HG03064 (cell line): Measurements from ENCODE around the gene TMEM116.
"Not testable (repeated sequence)": the region's sequence is repeated elsewhere in the genome, so short reads cannot be mapped to it uniquely, and the experiment has no call there.

ENCODE experiments used
- ATAC-seq: cut with Tn5 transposase; IDR thresholded peaks from one replicate; pipeline ENCODE4 v1.9.1; 2021; ENCODE audit warnings: low read depth; ENCODE audit not compliant: unreplicated experiment

Gene TMEM116

DNA sequence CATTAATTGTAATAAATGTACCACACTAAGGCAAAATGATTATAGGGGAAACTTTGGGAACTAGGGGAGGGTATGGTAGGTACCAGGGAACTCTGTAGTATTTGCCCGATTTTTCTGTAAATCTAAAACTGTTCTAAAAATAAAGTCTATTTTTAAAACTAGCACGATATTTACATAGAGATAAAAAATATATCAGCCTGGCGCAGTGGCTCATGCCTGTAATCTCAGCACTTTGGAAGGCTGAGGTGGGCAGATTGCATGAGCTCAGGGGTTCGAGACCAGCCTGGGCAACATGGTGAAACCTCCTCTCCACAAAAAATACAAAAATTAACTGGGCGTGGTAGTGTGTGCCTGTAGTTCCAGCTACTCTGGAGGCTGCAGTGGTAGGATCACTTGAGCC is 32.4 kb downstream of the TMEM116 start:
- no peak for ATAC-seq

DNA sequence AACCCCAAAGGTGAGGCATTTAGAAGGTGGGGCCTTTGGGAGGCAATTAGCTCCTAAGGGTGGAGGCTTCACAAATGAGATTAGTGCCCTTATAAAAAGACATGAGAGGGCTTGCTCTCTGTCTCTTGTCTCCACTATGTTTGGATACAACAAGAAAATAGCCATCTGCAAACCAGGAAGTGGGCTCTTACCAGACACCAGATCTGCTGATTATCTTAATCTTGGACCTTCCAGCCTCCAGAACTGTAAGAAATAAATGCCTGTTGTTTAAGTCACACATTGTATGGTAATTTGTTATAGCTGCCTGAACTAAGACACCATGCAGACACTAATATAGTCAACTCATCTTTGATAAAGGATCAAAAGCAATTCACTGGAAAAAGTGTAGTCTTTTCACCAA is 34.4 kb downstream of the TMEM116 start:
- ATAC-seq = no peak

DNA sequence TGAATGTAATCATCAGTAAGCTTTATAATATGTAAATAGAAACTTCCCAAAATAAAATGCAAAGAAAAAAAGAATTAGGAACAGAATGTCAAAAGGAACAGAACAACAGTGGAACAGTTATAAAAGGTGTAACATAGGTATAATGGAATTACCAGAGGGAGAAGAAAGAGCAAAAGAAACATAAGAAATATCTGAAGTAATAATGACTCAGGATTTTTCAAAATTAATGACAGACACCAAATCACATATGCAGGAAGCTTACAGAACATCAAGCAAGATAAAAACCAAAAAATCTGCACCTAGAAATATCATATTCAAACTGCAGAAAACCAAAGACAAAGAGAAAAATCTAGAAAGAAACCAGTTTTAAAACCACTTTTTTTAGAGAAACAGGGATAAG is 36.1 kb downstream of the TMEM116 start:
- ATAC-seq = no peak

DNA sequence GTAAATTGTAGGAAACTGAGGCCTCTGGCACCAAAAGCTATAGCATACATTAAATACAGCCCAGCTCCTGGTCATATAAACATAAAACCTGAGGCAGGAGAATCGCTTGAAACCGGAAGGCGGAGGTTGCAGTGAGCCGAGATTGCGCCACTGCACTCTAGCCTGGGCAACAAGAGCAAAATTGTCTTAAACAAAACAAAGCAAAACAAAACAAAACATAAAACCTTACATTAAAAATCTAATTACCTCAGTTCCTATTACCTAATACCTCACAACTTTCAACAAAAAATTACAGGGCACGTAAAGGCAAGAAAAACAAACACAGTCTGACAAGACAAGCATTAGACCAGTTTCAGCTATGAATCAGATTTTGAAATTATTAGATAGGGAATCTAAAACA is 36.7 kb downstream of the TMEM116 start:
- no peak for ATAC-seq

DNA sequence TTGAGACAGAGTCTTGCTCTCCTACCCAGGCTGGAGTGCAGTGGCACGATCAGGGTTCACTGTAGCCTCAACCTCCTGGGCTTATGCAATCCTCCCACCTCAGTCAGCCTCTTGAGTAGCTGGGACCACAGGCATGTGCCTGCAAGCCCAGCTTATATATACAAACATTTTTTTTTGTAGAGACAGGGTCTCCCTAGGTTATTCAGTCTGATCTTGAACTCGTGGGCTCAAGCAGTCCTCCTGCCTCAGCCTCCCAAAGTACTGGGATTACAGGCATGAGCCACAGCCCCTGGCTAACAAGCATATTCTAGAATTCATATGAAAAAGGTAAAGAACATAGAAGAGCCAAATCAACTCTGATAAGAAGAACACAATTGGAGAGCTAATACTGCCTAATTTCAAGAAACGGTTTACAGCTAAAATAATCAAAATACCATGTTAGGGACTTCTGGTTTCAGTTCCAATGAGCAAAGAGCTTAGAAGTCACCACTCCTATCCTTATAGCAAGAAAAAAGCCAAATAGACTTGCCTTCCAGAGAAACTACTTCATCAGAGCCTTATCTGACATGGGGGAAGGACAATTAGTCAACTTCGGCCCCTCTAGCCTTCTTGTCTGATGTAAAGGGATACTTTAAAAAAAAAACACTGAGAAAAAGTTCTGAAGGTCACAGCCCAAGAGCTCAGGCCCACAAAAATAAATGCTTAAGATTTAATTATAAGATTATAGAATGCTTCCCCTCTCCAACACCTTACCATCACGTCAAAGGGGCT is 37.6 kb downstream of the TMEM116 start:
- ATAC-seq = no peak

DNA sequence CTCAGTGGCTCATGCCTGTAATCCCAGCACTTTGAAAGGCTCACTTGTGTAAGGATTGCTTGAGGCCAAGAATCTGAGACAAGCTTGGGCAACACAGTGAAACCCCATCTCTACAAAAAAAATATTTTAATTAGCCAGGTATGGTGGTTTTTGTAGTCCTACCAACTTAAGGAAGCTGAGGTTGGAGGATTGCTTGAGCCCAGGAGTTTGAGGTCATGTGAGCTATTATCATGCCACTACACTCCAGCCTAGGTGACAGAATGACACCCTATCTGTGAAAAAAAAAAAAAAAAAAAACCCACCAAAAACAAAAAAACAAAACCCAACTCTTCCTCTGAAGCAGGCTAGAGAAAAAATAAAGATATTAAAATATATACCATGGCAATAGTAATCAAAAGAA is 41.2 kb downstream of the TMEM116 start:
- no peak for ATAC-seq

DNA sequence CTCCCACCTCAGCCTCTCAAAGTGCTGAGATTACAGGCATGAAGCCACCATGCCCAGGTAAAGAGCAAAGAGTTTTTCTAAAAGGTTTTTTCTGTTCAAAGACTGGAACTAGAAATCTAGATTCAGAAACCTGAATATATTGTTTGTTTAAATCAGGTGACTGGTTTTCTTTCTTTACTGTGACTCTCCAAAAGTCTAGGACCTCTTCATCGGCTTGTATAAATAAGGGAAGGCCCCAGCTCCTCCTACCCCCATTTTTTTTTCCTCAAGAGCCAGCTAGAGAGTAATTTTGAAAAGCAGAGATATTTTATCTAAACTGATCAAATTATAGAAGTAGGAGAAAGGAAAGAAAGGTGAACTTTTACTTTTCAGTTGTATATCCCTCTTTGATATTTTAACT is 48.0 kb downstream of the TMEM116 start:
- no peak for ATAC-seq

DNA sequence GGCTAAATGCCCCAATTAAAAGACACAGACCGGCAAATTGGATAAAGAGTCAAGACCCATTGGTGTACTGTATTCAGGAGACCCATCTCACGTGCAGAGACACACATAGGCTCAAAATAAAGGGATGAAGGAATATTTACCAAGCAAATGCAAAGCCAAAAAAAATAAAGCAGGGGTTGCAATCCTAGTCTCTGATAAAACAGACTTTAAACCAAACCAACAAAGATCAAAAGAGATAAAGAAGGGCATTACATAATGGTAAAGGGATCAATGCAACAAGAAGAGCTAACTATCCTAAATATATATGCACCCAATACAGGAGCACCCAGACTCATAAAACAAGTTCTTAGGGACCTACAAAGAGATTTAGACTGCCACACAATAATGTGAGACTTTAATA is 53.4 kb downstream of the TMEM116 start:
- ATAC-seq = not testable (repeated sequence)

DNA sequence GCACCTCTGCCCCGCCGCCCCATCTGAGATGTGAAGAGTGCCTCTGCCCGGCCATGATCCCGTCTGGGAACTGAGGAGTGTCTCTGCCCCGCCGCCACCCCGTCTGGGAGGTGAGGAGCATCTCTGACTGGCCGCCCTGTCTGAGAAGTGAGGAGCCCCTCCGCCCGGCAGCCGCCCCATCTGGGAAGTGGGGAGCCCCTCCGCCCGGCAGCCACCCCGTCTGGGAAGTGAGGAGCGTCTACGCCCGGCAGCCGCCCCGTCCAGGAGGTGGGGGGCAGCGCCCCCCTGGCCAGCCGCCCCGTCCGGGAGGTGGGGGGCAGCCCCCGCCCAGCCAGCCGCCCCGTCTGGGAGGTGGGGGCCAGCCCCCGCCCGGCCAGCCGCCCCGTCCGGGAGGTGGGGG is 55.7 kb downstream of the TMEM116 start:
- ATAC-seq = not testable (repeated sequence)

DNA sequence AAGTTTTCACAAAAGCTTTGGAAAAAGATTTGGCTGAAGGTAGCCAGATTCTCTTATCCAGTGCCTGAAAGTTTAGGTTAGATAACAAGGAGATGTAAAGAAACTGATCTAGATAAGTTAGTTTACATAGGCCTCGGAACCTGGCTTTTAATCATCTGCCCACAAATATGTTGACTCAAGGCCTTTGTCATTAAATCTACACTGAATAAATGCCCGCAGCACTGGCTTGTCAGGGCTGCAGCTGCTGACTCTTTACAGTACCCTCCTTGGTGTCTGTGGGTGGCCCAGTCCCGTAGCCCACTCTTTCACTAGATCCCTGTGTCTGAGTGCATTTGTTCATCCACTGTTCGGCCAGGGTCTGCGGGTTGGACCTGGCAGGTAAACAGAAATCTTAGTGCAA is 58.0 kb downstream of the TMEM116 start:
- no peak for ATAC-seq

DNA sequence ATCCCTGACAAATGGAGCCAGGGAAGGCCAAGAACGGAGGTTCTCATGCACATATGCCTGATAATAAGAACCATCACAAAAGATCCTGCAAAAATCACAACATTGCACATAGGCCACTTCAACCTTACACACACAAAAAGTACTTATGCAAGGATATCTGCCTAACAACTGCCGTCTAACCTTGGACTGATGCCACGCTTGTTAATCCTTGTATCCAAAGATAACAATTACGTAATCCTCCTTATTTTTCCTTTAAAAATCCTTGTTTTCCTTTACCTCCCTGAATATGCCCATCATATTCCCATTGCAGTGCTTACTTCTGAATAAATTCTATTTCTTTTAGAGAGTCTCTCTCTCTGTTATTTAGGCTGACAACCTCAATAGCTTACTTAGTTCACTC is 59.5 kb downstream of the TMEM116 start:
- no peak for ATAC-seq

DNA sequence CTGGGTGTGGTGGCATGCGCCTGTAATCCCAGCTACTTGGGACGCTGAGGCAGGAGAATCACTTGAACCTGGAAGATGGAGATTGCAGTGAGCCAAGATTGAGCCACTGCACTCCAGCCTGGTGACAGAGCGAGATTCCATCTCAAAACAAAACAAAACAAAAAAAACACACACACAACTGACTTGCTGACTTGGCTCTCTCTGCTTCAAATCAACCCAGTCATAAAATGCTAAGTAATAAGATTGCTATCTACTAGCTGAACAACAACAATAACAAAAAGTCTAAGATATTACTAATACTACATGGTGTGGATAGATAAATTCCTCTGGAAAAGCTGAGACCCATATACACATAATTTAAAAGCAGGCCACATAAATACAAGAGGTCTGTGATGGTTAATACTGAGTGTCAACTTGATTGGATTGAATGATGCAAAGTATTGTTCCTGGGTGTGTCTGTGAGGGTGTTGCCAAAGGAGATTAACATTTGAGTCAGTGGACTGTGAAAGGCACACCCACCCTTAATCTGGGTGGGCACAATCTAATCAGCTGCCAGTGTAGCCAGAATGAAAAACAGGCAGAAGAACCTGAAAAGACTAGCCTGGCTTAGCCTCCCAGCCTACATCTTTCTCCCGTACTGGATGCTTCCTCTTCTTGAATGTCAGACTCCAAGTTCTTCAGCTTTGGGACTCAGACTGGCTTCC is 60.7 kb downstream of the TMEM116 start:
- ATAC-seq = not testable (repeated sequence)

DNA sequence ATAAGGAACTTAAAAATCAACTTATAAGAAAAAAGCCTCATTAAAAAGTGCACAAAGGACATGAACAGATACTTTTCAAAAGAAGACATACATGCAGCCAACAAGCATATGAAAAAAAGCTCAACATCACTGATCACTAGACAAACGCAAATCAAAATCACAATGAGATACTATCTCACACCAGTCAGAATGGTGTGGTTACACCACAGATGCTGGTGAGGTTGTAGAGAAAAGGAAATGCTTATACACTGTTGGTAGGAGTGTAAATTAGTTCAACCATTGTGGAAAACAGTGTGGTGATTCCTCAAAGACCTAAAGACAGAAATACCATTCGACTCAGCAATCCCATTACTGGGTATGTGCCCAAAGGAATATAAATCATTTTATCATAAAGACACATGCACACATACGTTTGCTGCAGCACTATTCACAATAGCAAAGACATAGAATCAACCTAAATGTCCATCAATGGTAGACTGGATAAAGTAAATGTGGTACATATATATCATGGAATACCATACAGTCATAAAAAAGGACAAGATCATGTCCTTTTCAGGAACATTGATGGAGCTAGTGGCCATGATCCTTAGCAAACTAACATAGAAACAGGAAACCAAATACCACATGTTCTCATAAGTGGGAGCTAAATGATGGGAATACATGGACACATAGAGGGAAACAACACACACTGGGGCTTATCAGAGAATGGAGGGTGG is 61.8 kb downstream of the TMEM116 start:
- not testable (repeated sequence) for ATAC-seq

DNA sequence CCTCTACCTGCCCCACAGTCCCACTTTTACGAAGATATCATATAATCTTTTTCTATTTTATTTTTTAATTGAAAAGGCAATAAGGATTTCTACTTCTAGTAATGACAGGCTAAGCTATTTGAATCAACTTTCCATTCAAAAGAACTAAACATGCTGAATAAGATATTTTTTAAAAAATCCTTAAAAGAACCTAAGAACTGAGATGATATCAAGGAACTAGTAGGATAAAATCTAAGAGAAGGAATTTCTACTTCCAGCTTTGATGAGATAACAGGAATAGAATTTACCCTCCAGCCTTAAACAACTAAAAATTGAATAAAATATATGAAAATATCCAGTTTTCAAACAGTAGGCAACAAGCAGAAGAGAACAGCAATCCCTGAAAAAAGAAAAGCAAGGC is 69.0 kb downstream of the TMEM116 start:
- no peak for ATAC-seq

DNA sequence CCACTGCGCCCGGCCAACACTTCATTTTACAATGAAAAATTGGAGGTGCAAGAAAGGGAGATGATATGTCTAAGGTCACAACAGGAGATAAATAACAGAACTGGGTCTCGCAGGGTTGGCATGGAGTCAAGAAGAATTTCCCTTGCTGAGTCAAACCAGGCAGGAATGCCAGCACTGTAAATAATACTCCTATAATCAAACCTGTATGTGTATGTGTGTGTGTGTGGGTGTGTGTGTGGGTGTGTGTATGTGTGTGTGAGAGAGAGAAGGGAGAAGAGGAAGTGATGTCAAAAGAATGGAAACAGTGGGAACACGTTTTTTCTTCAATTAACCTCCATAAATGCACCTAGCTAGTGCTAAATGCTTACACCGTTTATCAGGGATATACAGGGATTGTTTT is 70.4 kb downstream of the TMEM116 start:
- ATAC-seq = no peak

DNA sequence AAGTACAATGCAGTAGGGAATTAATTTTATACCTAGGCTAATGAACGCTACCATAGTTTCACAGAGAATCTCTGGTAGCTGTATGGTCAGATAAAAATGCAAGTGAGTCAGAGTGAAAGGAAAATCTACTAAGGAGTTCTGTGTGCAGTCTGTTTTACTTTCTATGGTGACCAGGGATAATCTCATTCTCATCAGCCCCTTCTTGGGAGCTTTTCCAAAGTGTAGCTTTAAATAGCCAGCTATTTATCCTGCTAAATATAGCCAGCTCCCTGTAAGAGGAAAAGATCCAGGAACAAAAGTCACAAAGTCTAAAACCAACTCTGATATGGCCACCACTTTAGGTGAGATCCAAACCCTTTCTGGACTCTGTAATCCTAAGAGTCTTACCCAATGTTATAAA is 75.5 kb downstream of the TMEM116 start:
- ATAC-seq = no peak

DNA sequence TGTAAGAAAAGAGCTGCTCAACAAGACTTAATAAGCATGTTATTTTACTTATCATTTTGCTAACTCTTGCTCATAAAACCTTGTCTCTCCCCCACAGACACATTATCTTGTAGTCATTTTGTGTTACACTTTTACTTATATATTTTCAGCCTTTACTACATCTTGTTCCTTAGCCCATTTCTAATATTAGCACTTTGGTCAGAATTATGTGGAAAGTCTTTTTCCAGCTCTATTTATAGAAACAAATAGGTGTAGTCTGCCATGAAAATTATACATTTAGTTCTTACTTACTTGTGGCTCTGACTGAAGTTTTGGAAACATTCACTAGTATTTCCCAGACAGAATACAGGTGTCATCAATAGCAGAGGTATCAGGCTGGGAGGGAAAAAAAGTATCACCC is 76.1 kb downstream of the TMEM116 start:
- no peak for ATAC-seq

DNA sequence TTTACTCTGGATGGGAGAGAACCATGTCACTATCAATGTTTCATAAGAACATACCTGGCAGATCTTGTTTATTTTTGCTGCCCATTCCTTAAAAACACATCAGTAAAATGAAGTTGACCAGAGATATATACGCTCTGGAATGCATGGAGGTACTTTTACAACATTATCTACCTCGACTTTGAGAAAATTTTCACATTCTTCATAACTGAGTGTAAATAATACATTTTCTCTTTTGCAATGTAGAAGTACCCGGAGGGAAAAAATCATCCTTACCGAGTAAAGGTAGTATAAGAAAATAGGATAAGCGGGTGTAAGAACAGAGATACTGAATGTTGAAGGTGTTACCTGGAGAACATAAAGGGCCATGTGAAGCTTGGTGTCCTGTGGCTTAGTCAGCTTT is 80.7 kb downstream of the TMEM116 start:
- ATAC-seq = no peak

DNA sequence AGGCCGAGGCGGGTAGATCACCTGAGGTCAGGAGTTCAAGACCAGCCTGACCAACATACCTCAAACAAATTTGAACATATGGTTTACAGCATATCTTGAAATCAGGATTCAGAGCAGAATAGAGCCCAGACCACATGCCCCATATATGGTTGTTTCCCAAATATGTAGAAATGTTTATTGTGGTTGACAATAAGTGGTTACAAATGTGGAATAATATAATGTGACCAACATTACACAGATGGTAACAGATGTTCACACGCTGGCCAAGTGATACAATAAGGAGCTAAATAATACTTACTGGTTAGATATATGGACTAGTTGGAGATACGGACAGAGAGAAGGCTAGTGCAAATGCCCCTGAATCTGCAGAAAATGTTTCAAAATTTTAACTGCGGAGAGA is 85.6 kb downstream of the TMEM116 start:
- ATAC-seq = no peak

DNA sequence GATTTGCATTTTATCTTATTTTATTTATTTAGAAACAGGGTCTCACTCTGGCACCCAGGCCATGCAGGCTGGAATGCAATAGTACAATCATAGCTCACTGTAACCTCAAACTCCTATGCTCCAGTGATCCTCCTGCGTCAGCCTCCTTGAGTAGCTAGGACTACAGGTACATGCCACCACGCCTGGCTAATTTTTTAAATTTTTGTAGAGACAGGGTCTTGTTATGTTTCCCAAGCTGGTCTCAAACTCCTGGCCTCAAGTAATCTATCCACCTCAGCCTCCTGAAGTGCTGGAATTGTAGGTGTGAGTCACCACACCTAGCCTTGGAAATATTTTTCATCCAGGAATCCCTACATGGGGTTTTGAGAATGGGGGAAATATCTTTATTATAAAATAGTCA is 86.3 kb downstream of the TMEM116 start:
- ATAC-seq = no peak

DNA sequence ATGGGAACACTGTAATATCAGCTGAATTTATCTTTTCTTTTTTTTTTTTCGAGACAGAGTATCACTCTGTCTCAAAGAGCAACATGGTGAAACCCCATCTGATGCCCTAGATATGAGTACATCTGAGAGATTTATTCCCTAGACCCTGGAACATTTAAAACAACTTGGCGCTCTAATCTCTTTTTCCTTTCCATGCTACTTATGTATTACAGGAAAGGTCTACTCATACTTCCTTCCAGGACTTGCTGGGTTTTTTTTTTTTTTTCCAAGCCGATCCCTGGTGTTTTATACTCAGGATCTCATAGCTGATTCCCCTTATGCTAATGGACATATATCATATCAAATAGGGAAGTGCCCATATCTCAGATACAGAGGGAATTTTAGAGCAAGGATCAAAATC is 87.8 kb downstream of the TMEM116 start:
- ATAC-seq = no peak

DNA sequence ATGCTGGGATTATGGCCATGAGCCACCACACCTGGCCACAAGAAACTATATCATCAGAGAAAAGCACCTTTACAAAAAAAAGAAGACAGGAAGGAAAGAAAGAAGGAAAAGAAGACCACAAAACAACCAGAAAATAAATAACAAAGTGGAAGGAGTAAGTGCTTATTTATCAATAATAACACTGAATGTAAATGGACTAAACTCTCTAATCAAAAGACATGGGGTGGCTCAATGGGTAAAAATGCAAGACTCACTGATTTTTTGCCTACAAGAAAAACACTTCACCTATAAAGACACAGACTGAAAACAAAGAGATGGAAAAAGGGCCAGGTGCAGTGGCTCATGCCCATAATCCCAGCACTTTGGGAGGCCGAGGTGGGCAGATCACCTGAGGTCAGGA is 105.2 kb downstream of the TMEM116 start:
- no peak for ATAC-seq
